NCI-H82 (cell line): ENCODE measurements around the gene ZNF208.

Experiments used
- DNase-seq: peaks from one replicate; lab custom pipeline; 2025; lab: John Stamatoyannopoulos, UW

Gene ZNF208

DNA sequence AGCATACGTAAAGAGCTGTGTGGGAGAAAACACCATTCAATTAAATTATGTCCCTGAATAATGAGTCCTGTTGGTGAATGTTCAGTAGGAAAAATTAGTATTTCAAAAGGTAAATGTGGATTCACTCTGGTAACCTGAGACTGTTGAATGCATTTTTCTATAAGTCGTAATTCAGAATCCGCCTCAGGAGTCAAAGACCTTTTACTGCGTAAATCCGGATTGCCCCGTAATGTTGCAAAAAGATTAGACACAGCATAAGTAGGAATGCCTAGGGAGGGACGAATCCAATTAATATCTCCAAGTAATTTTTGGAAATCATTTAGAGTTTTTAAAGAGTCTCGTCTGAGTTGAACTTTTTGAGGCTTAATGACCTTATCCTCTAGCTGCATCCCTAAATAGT is 126.0 kb downstream of the ZNF208 start:
- DNase-seq, result peak; percentile 17

DNA sequence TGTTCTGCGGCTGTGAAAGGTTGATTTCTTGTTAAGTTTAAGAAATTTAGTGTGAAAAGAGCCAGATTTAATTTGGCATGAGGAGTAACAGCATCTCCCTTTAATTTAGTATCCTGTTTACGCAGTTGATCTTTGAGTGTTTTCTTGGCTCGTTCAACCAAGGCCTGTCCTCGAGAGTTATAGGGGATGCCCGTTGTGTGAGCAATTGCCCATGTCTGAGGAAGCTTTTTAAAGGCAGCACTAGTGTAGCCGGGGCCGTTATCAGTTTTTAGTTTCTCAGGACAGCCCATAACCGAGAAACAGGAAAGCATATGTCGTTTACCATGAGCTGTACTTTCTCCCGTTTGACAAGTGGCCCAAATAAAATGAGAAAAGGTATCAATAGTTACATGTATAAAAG is 127.2 kb downstream of the ZNF208 start:
- no peak for DNase-seq
